Endodermal cell (in vitro differentiated cells): ENCODE data around the gene BRICD5. TPM values are rescaled to one million over a fixed set of nuclear protein-coding genes. Genes with fewer than 3 reads are reported as not detected.

ENCODE experiments used
- DNase-seq: peaks from one replicate; pipeline ENCODE4 v3.0.0-alpha.2; 2017
- H3K27ac ChIP-seq: 2 replicates; pipeline ENCODE4 v1.5.1; 2013; ENCODE audit warnings: mild to moderate bottlenecking, low read depth, low read length, moderate library complexity
- H3K27me3 ChIP-seq: 2 replicates; pipeline ENCODE4 v1.6.1; 2013; ENCODE audit warnings: mild to moderate bottlenecking, low read length, moderate library complexity; ENCODE audit not compliant: insufficient read depth, control insufficient read depth, poor library complexity, severe bottlenecking
- H3K36me3 ChIP-seq: 2 replicates; pipeline ENCODE4 v1.7.0; 2013; ENCODE audit warnings: mild to moderate bottlenecking, low read length, moderate library complexity; ENCODE audit not compliant: control insufficient read depth, insufficient read depth
- H3K4me1 ChIP-seq: one replicate; pipeline ENCODE4 v1.7.0; 2013; ENCODE audit warnings: low read length; ENCODE audit not compliant: control insufficient read depth, insufficient read depth
- H3K4me3 ChIP-seq: 2 replicates; pipeline ENCODE4 v1.5.1; 2013; ENCODE audit warnings: mild to moderate bottlenecking, low read length, moderate library complexity
- H3K9ac ChIP-seq: 2 replicates; pipeline ENCODE4 v1.6.1; 2013; ENCODE audit warnings: mild to moderate bottlenecking, low read length, moderate library complexity; ENCODE audit not compliant: poor library complexity, severe bottlenecking; ENCODE audit errors: extremely low read depth
- H3K9me3 ChIP-seq: 2 replicates; pipeline ENCODE4 v1.6.1; 2013; ENCODE audit warnings: mild to moderate bottlenecking, low read length, moderate library complexity; ENCODE audit not compliant: control insufficient read depth
- H3K27ac Mint-ChIP-seq: 2 replicates; pipeline ENCODE4 v1.8.0; 2020; ENCODE audit warnings: mixed read lengths
- H3K27me3 Mint-ChIP-seq: 2 replicates; pipeline ENCODE4 v1.8.0; 2021; ENCODE audit warnings: mild to moderate bottlenecking, mixed read lengths; ENCODE audit not compliant: insufficient read depth
- H3K36me3 Mint-ChIP-seq: 2 replicates; pipeline ENCODE4 v1.8.0; 2020; ENCODE audit warnings: low read depth, mixed read lengths
- H3K4me1 Mint-ChIP-seq: 2 replicates; pipeline ENCODE4 v1.8.0; 2020; ENCODE audit warnings: mixed read lengths
- H3K4me3 Mint-ChIP-seq: 2 replicates; pipeline ENCODE4 v1.8.0; 2020; ENCODE audit warnings: mild to moderate bottlenecking, moderate library complexity, mixed read lengths
- H3K9me3 Mint-ChIP-seq: 2 replicates; pipeline ENCODE4 v1.8.0; 2020; ENCODE audit warnings: mild to moderate bottlenecking, mixed read lengths
- CTCF ChIP-seq: fragments of 200-600 bp; sonication (generic); conservative IDR thresholded peaks from 2 replicates; pipeline ENCODE4 v1.5.0; 2021; ENCODE audit warnings: antibody characterized with exemption, mild to moderate bottlenecking
- WGBS, 2 experiments: methylation state at CpG; one replicate each; pipeline versions ENCODE4 v1.1.5 to v1.1.7; 2013; ENCODE audit warnings: missing lambda C conversion rate in 2 of 2, mixed read lengths in 1 of 2; ENCODE audit not compliant: insufficient coverage in 1 of 2, insufficient read length in 1 of 2; 5-methylcytosine and 5-hydroxymethylcytosine counted together
- total RNA-seq, 2 donors: library from RNA; stranded (reverse); fragmentation: NEBNext Ultra II Directional in 1 of 2; extraction: Animal tissue kit (Norgen Biotek cat#: 25700) in 1 of 2; gene quantifications; 2 replicates in 1 of 2; 3 replicates in 1 of 2; pipeline ENCODE4 v1.2.1, GENCODE V29; 2021

Gene BRICD5
- total RNA-seq, 2 donors from 2014 or later, result 7.7 to 15.0 TPM

DNA sequence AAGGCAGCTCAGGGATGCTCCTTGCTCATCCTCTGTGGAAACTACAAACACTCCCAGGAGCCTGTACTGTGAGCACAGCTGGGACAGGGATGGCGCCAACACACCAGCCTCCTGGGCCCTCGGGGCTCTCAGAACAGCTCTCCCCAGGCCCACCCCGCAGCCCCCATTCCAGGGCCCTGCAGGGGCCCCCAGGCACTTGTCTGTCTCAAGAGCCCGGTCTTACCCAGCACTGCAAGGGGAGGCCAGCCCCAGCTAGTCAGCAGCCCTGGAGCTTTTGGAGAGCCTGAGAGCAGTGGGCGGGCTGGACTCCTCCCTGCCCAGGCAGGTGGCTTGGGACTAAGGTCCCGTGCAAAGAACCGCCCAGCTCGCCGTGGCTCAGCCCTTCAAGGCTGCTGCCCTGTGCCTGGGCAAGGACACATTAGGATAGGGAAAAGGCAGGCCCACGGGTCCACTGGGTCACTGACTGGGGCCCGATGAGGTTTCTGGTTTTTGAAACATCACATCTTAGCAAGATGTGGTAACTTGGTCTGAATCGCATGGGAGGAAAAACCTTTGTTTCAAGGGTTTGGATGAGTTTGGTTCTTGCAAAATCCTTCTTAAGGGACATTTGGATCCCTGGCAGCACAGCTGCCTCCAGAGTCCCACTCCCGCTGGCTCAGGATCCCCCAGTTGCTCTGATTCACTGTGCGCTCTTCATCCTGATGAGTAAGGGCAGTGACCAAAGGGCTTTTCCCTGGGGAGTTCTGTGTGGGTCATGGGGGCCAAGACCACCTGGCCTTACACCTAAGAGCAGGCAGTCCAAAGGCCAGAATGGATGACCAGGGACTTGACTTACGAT is 28.4 kb upstream of the BRICD5 start:
- H3K4me1 Mint-ChIP-seq, result no peaks in the 10 kb centered on the region
- no peak overlapping the region for H3K27ac ChIP-seq

GRCh38 chr16:2238150-2238837 is 27.6 kb upstream of the BRICD5 start:
- H3K36me3 Mint-ChIP-seq, result peaks cover 20% of the 10 kb centered on the region
- H3K27me3 ChIP-seq, result peaks cover 25% of the 10 kb centered on the region
- peaks cover 17% of the 10 kb centered on the region for H3K36me3 ChIP-seq
- no peaks in the 10 kb centered on the region for H3K9me3 ChIP-seq
- no peak for DNase-seq
- no peaks in the 10 kb centered on the region for H3K9me3 Mint-ChIP-seq
- H3K4me1 ChIP-seq, result no peaks in the 10 kb centered on the region
- peaks cover 22% of the 10 kb centered on the region for H3K27me3 Mint-ChIP-seq
- no peak overlapping the region for H3K9ac ChIP-seq
- H3K4me3 Mint-ChIP-seq, result no peak overlapping the region
- no peak overlapping the region for H3K27ac ChIP-seq
- 71 to 75% methylated on average over 10 to 18 of the region's 18 CpGs for WGBS, 2 experiments
- H3K4me3 ChIP-seq, result no peak overlapping the region
- no peak overlapping the region for H3K27ac Mint-ChIP-seq
- no peaks in the 10 kb centered on the region for H3K4me1 Mint-ChIP-seq
- TF ChIP-seq CTCF, result no peak

More for the DNA sequence above, 28.4 kb upstream of the BRICD5 start:
- 76 to 79% methylated on average over 9 to 15 of the region's 15 CpGs for WGBS, 2 experiments
- no peaks in the 10 kb centered on the region for H3K4me1 ChIP-seq
- peak; percentile 70 for DNase-seq
- peaks cover 25% of the 10 kb centered on the region for H3K27me3 ChIP-seq
- no peaks in the 10 kb centered on the region for H3K9me3 ChIP-seq
- H3K27me3 Mint-ChIP-seq, result peaks cover 22% of the 10 kb centered on the region
- peaks cover 21% of the 10 kb centered on the region for H3K36me3 ChIP-seq
- H3K9me3 Mint-ChIP-seq, result no peaks in the 10 kb centered on the region
- H3K4me3 ChIP-seq, result no peak overlapping the region
- H3K9ac ChIP-seq, result no peak overlapping the region
- no peak for TF ChIP-seq CTCF
- H3K27ac Mint-ChIP-seq, result no peak overlapping the region
- peaks cover 24% of the 10 kb centered on the region for H3K36me3 Mint-ChIP-seq
- no peak overlapping the region for H3K4me3 Mint-ChIP-seq

DNA sequence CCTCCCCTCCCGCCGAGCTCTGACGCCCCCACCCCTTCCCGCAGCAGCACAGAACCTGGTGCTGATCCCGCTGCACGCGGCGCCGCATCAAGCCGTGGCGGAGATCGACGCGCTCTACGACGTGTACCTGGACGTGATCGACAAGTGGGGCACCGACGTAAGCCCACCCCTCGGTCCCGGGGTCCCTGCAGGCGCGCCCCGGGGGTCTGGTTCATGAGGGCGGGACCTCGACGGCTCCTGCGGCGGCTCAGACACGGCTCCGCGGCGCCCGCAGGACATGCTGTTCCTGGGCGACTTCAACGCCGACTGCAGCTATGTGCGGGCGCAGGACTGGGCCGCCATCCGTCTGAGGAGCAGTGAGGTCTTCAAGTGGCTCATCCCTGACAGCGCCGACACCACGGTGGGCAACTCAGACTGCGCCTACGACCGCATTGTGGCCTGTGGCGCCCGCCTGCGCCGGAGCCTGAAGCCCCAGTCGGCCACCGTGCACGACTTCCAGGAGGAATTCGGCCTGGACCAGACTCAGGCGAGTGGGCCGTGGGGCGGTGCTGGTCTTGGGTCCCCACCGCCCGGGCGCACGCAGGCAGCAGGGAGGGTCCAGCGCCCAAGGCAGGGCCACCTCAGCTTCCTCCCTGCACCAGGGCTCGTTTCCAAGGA is 27.0 kb upstream of the BRICD5 start:
- H3K27ac ChIP-seq, result no peak overlapping the region
- H3K36me3 ChIP-seq, result peaks cover 15% of the 10 kb centered on the region
- Mint-ChIP-seq H3K4me1 (no peaks in the 10 kb centered on the region), H3K36me3 (peaks cover 18% of the 10 kb centered on the region), H3K27me3 (peaks cover 22% of the 10 kb centered on the region), H3K27ac (no peak overlapping the region), H3K9me3 (no peaks in the 10 kb centered on the region), H3K4me3 (peak overlapping the region; percentile 38)
- 23 to 47% methylated on average over 34 to 65 of the region's 65 CpGs for whole genome bisulfite sequencing, 2 experiments
- no peak overlapping the region for H3K4me3 ChIP-seq
- peaks cover 25% of the 10 kb centered on the region for H3K27me3 ChIP-seq
- TF ChIP-seq CTCF, result no peak
- peak; percentile 79 for DNase-seq
- no peak overlapping the region for H3K9ac ChIP-seq
- no peaks in the 10 kb centered on the region for H3K4me1 ChIP-seq
- no peaks in the 10 kb centered on the region for H3K9me3 ChIP-seq
